Astrocyte of the spinal cord (primary cell): ENCODE results near the gene SRRM5.

Source experiments
- DNase-seq: peaks from one replicate; pipeline ENCODE4 v3.0.0; 2011; ENCODE audit warnings: low read depth, low spot score
- H3K4me3 ChIP-seq: 2 replicates; pipeline ENCODE4 v1.5.1; 2011; ENCODE audit warnings: low read depth, mild to moderate bottlenecking, low read length, moderate library complexity
- CTCF ChIP-seq: IDR thresholded peaks from 2 replicates; pipeline ENCODE4 v1.5.1; 2012; ENCODE audit warnings: low read depth, mild to moderate bottlenecking, low read length, inconsistent platforms
- in situ Hi-C: cut with HindIII; loops from 2 replicates; pipeline ENCODE4 v1.10.0; 2017; ENCODE audit warnings: low sequenced_read_pairs

Gene SRRM5

GRCh38 chr19:43605875-43606568 is 5.9 kb upstream of the SRRM5 start:
- DNase-seq, result no peak
- TF ChIP-seq CTCF, result no peak
- in situ Hi-C loops, result no loop called here
- no peak overlapping the region for H3K4me3 ChIP-seq

- in situ Hi-C loops, result no loop called here
- H3K4me3 ChIP-seq, result no peak overlapping the region
- DNase-seq, result no peak
- TF ChIP-seq CTCF, result no peak
These were observed 5.2 kb upstream of the SRRM5 start for GRCh38 chr19:43606569-43607229.

GRCh38 chr19:43607238-43608205 is 4.4 kb upstream of the SRRM5 start:
- TF ChIP-seq CTCF, result no peak
- H3K4me3 ChIP-seq, result no peak overlapping the region
- in situ Hi-C loops, result no loop called here
- DNase-seq, result no peak

- TF ChIP-seq CTCF, result no peak
- DNase-seq, result no peak
- no peak overlapping the region for H3K4me3 ChIP-seq
- in situ Hi-C loops, result no loop called here
These were observed 2.0 kb upstream of the SRRM5 start for GRCh38 chr19:43609872-43610271.

- no peak overlapping the region for H3K4me3 ChIP-seq
- DNase-seq, result peak; percentile 76
- no peak for TF ChIP-seq CTCF
- in situ Hi-C loops, result no loop called here
These were observed 1.4 kb upstream of the SRRM5 start for GRCh38 chr19:43610493-43610892.

- in situ Hi-C loops, result no loop called here
- H3K4me3 ChIP-seq, result no peak overlapping the region
- no peak for DNase-seq
- TF ChIP-seq CTCF, result no peak
These were observed 486 bp downstream of the SRRM5 start for GRCh38 chr19:43612374-43612773.
